Activated CD4-positive, alpha-beta T cell treated with anti-CD3 and anti-CD28 coated beads, Interleukin-2, amount 10 ng/mL, durations not matched to agents 24 days and 14 days (primary cell): Measurements from ENCODE around the gene VGLL4. TPM values are rescaled to one million over a fixed set of nuclear protein-coding genes. Genes with fewer than 3 reads are reported as not detected.

ENCODE experiments used
- DNase-seq: peaks from one replicate; pipeline ENCODE4 v3.0.0; 2022
- H3K27ac Mint-ChIP-seq: one replicate; pipeline ENCODE4 v1.8.0; 2022; ENCODE audit warnings: mild to moderate bottlenecking, mixed read lengths
- H3K27me3 Mint-ChIP-seq: one replicate; pipeline ENCODE4 v1.8.0; 2022; ENCODE audit warnings: mixed read lengths
- H3K36me3 Mint-ChIP-seq: one replicate; pipeline ENCODE4 v1.8.0; 2022; ENCODE audit warnings: low read depth, mild to moderate bottlenecking, mixed read lengths
- H3K4me1 Mint-ChIP-seq: one replicate; pipeline ENCODE4 v1.8.0; 2021; ENCODE audit warnings: mixed read lengths
- H3K4me3 Mint-ChIP-seq: one replicate; pipeline ENCODE4 v1.8.0; 2022; ENCODE audit warnings: mild to moderate bottlenecking, moderate library complexity, mixed read lengths
- H3K9me3 Mint-ChIP-seq: one replicate; pipeline ENCODE4 v1.8.0; 2021; ENCODE audit warnings: mixed read lengths
- intact Hi-C: fragments of 100-400 bp; cut with micrococcal nuclease; formaldehyde crosslinking; loops from one replicate; pipeline ENCODE4 v1.15.1; 2023
- total RNA-seq: library from RNA; stranded (reverse); gene quantifications from 2 replicates; pipeline ENCODE4 v1.2.3, GENCODE V29; 2022

The VGLL4 gene
- total RNA-seq, 1 donor from 2014 or later: 44.0 TPM

DNA sequence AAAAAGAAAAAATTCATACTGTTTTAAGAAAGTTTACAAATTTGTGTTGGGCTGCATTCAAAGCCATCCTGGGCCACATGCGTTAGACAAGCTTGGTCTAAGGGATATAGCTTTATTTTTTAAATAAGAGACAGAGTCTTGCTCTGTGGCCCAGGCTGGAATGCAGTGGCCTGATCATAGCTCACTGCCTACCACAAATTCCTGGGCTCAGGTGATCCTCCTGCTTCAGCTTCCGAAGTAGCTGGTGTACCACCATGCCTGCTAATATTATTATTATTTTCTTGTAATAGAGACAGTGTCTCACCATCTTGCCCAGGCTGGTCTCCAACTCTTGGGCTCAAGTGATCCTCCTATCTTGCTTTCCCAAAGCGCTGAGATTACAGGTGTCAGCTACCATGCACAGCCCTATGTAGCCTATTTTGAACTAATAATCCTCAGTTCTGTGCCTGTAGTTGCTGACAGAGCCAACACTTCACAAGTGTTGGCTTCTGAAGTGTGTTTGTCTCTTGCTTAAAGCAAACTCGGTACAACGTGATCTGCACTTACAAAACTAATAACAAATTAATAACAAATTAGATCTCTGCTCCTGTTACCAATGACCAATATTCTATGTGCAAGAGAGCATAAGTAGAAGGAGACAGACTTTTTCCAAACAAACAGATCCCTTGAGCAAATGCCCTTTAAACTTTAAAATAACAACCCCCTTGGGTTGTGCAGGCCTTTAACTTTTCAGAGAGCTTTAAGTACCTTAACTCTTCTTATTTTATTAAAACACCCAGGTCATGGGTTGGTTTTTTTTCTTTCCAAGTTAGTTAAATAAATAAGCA, 135.2 kb downstream of the VGLL4 start:
- no peak for DNase-seq
- Mint-ChIP-seq H3K9me3 (no peaks in the 10 kb centered on the region), H3K36me3 (no peaks in the 10 kb centered on the region), H3K4me3 (no peak overlapping the region), H3K4me1 (peaks cover 2% of the 10 kb centered on the region), H3K27ac (no peak overlapping the region), H3K27me3 (no peaks in the 10 kb centered on the region)
- intact Hi-C loops: no loop called here

DNA sequence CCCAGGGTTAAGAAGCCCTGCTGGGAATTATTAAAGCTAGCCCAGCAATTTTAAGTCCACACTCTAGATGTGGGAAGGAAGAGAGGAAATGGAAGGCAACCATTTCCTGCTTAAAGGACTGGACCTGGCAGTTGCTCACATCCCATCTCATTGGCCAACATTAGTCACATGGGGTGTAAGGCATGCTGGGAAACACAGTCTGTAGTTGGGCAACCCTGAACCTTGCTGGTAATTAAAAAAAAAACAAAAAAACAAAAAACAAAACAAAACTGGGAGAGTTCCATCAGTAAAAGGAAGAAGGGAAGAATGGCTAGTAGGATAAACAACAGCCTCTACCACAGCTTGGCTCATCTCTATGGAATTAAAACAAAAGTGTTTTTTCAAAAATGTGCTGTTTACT, 136.0 kb downstream of the VGLL4 start:
- peaks cover 2% of the 10 kb centered on the region for H3K4me1 Mint-ChIP-seq
- no peak overlapping the region for H3K4me3 Mint-ChIP-seq
- H3K36me3 Mint-ChIP-seq: no peaks in the 10 kb centered on the region

More for the DNA sequence above, 136.0 kb downstream of the VGLL4 start:
- no peak for DNase-seq
- intact Hi-C loops: no loop called here
- H3K9me3 Mint-ChIP-seq: no peaks in the 10 kb centered on the region
- H3K27me3 Mint-ChIP-seq: no peaks in the 10 kb centered on the region
- no peak overlapping the region for H3K27ac Mint-ChIP-seq

Other genes starting within 250 kb of the VGLL4 start
- gene TAMM41, start 203.0 kb upstream of the VGLL4 start, total RNA-seq: 34.2 and 35.6 TPM in 2 replicates